B cell (primary cell): ENCODE measurements around the gene SPEM3. TPM values are rescaled to one million over a fixed set of nuclear protein-coding genes. Genes with fewer than 3 reads are reported as not detected.

Experiments used
- ATAC-seq: fragments of 200-7000 bp; cut with Tn5 transposase; one replicate; pipeline ENCODE4 v1.10.0; 2021; ENCODE audit warnings: low read depth, mild to moderate bottlenecking, moderate number of reproducible peaks, moderate library complexity
- CTCF ChIA-PET: fragments of 350-600 bp; sonication (Branson Sonifier 250); formaldehyde crosslinking; loops from one replicate; lab custom pipeline; 2021; ENCODE audit warnings: antibody characterized with exemption, inconsistent platforms; lab: Charles Lee
- POLR2A ChIA-PET: fragments of 350-600 bp; sonication (Branson Sonifier 250); formaldehyde crosslinking; loops from one replicate; lab custom pipeline; 2021; ENCODE audit warnings: antibody characterized with exemption; lab: Charles Lee
- DNase-seq: peaks from one replicate; pipeline ENCODE4 v3.0.0; 2013
- H2AFZ ChIP-seq: 2 replicates; pipeline ENCODE4 v1.6.1; 2012; ENCODE audit warnings: mild to moderate bottlenecking, low read depth, low read length; ENCODE audit not compliant: insufficient read depth, poor library complexity, severe bottlenecking
- H3K27ac ChIP-seq, 2 donors: 1 replicate in 1 of 2; 2 replicates in 1 of 2; pipeline ENCODE4 v1.5.1; 2012 to 2013; ENCODE audit warnings: low read length in 2 of 2, mild to moderate bottlenecking in 2 of 2, moderate library complexity in 1 of 2
- H3K27me3 ChIP-seq, 4 experiments: fragments of 200-600 bp in 1 of 4; sonication (generic) in 1 of 4; replicated peaks in 1 of 4; 1 replicate in 2 of 4; 2 replicates in 2 of 4; pipeline versions ENCODE4 v1.6.1 to v1.7.0; 2013 to 2016; ENCODE audit warnings: low read length in 3 of 4, mild to moderate bottlenecking in 2 of 4, mixed read lengths in 1 of 4, moderate library complexity in 1 of 4; ENCODE audit not compliant: insufficient read depth in 4 of 4, control insufficient read depth in 3 of 4; ENCODE audit errors: control extremely low read depth in 1 of 4
- H3K36me3 ChIP-seq, 2 experiments: replicated peaks in 1 of 2; 1 replicate in 1 of 2; 2 replicates in 1 of 2; pipeline versions ENCODE4 v1.6.1 to v1.7.1; 2013; ENCODE audit warnings: low read length in 1 of 2; ENCODE audit not compliant: insufficient read depth in 2 of 2, control insufficient read depth in 1 of 2; ENCODE audit errors: control extremely low read depth in 1 of 2, extremely low read depth in 1 of 2
- H3K4me1 ChIP-seq, 2 donors: fragments of 200-600 bp in 1 of 2; sonication (generic) in 1 of 2; 1 replicate in 1 of 2; 2 replicates in 1 of 2; pipeline versions ENCODE4 v1.5.1 to v1.6.1; 2013 to 2017; ENCODE audit warnings: low read length in 2 of 2; ENCODE audit not compliant: control insufficient read depth in 2 of 2, insufficient read depth in 2 of 2
- H3K4me2 ChIP-seq: replicated peaks from 2 replicates; pipeline ENCODE3; 2012; ENCODE audit warnings: mild to moderate bottlenecking, low read depth, low read length; ENCODE audit not compliant: poor library complexity, severe bottlenecking
- H3K4me3 ChIP-seq, 5 experiments: fragments of 200-600 bp in 1 of 5; sonication (generic) in 1 of 5; 1 replicate in 3 of 5; 2 replicates in 2 of 5; pipeline versions ENCODE4 v1.5.1 to v1.7.0; 2011 to 2016; ENCODE audit warnings: low read length in 4 of 5, mild to moderate bottlenecking in 4 of 5, low read depth in 2 of 5, control low read depth in 1 of 5, moderate library complexity in 1 of 5; ENCODE audit not compliant: insufficient read depth in 1 of 5; ENCODE audit errors: control extremely low read depth in 1 of 5, extremely low read depth in 1 of 5
- H3K79me2 ChIP-seq: fragments of 200-600 bp; sonication (generic); one replicate; pipeline ENCODE4 v1.6.0; 2016; ENCODE audit warnings: low read length; ENCODE audit not compliant: control insufficient read depth, insufficient read depth
- H3K9ac ChIP-seq: fragments of 200-600 bp; sonication (generic); 2 replicates; pipeline ENCODE4 v1.6.1; 2017; ENCODE audit warnings: mild to moderate bottlenecking, low read length, moderate library complexity
- H3K9me3 ChIP-seq, 3 donors: one replicate each; pipeline versions ENCODE4 v1.6.1 to v1.7.1; 2013; ENCODE audit warnings: low read length in 2 of 3; ENCODE audit not compliant: control insufficient read depth in 2 of 3, insufficient read depth in 1 of 3; ENCODE audit errors: control extremely low read depth in 1 of 3
- H4K20me1 ChIP-seq: 2 replicates; pipeline ENCODE4 v1.6.0; 2012; ENCODE audit warnings: mild to moderate bottlenecking, low read length; ENCODE audit not compliant: insufficient read depth, control insufficient read depth, poor library complexity, severe bottlenecking
- H3K27ac Mint-ChIP-seq: one replicate; pipeline ENCODE4 v1.8.0; 2021; ENCODE audit warnings: mixed read lengths
- H3K27me3 Mint-ChIP-seq: one replicate; pipeline ENCODE4 v1.8.0; 2021; ENCODE audit warnings: mixed read lengths
- H3K4me1 Mint-ChIP-seq: one replicate; pipeline ENCODE4 v1.8.0; 2021; ENCODE audit warnings: mixed read lengths
- H3K4me3 Mint-ChIP-seq: one replicate; pipeline ENCODE4 v1.8.0; 2021; ENCODE audit warnings: mixed read lengths
- H3K9me3 Mint-ChIP-seq: one replicate; pipeline ENCODE4 v1.8.0; 2022; ENCODE audit warnings: mixed read lengths; ENCODE audit not compliant: insufficient read depth
- CTCF ChIP-seq: fragments of 200-600 bp; IDR thresholded peaks from one replicate; pipeline ENCODE4 v1.8.0; 2022; ENCODE audit warnings: antibody characterized with exemption, mild to moderate bottlenecking
- EZH2 ChIP-seq: IDR thresholded peaks from 2 replicates; pipeline ENCODE4 v1.6.1; 2012; ENCODE audit warnings: borderline replicate concordance, low read depth, mild to moderate bottlenecking, moderate library complexity, low read length; ENCODE audit not compliant: insufficient read depth, poor library complexity, severe bottlenecking
- WGBS: methylation state at CpG from one replicate; pipeline ENCODE4 v1.1.5; 2013; ENCODE audit warnings: missing lambda C conversion rate; ENCODE audit not compliant: insufficient coverage; 5-methylcytosine and 5-hydroxymethylcytosine counted together
- intact Hi-C: fragments of 100-400 bp; cut with micrococcal nuclease; formaldehyde crosslinking; loops from one replicate; pipeline ENCODE4 v1.10.0; 2022
- polyA minus RNA-seq: library from RNA; depleted of rRNA, polyadenylated mRNA; stranded (reverse); fragments of >200 nt; gene quantifications from 2 replicates; pipeline ENCODE4 v1.2.3, GENCODE V29; 2012
- polyA plus RNA-seq: library from polyadenylated mRNA; depleted of rRNA; stranded (reverse); fragments of >200 nt; gene quantifications from 2 replicates; pipeline ENCODE4 v1.2.3, GENCODE V29; 2012
- total RNA-seq, 2 donors: library from RNA; stranded (reverse); fragments of 120-200 nt in 1 of 2; gene quantifications; 1 replicate in 1 of 2; 2 replicates in 1 of 2; pipeline versions ENCODE4 v1.2.3 to v1.2.4, GENCODE V29; 2013 to 2022

Gene SPEM3
- not detected in 2 replicates for total RNA-seq
- not detected for total RNA-seq (2013)
- not detected in 2 replicates for polyA plus RNA-seq
- polyA minus RNA-seq, result not detected in 2 replicates

GRCh38 chr17:7428557-7428956, at the start of gene SPEM3:
Gene SPEM3, plus strand, starts transcription at chr17:7428857. Its CDS starts 46 bp downstream, at chr17:7428903.
- WGBS, result 86% methylated on average over 4 of the region's 5 CpGs
- TF ChIP-seq CTCF, result no peak
- Histone ChIP-seq H4K20me1 (no peaks in the 10 kb centered on the region), H3K4me2 (no peak within 1 kb of the TSS), H3K4me1 (no peaks in the 10 kb centered on the region), H3K9ac (no peak within 1 kb of the TSS), H3K4me3 (no peak within 1 kb of the TSS), H3K27ac (no peak within 1 kb of the TSS), H3K79me2 (no peaks in the 10 kb centered on the region), H3K27me3 (peaks cover 0 to 3% (median 0%) of the 10 kb centered on the region in 4 experiments), H3K9me3 (no peaks in the 10 kb centered on the region), H2AFZ (no peak within 1 kb of the TSS), H3K36me3 (no peaks in the 10 kb centered on the region)
- Mint-ChIP-seq H3K9me3 (no peaks in the 10 kb centered on the region), H3K27ac (no peak within 1 kb of the TSS), H3K4me3 (no peak within 1 kb of the TSS), H3K4me1 (no peaks in the 10 kb centered on the region), H3K27me3 (peaks cover 4% of the 10 kb centered on the region)
- intact Hi-C loops, result no loop called here
- ATAC-seq, result no peak
- ChIA-PET CTCF (interaction anchor here (1.0 kb wide), 1 partner anchor 12 kb away, joined by 3 read pairs; no protein-coding TSS in a partner anchor), POLR2A (no interaction called here)
- no peak for DNase-seq

- Histone ChIP-seq H3K79me2 (no peaks in the 10 kb centered on the region), H3K4me1 (peaks cover 11 to 15% of the 10 kb centered on the region in 2 donors), H3K27me3 (peaks cover 0 to 43% (median 14%) of the 10 kb centered on the region in 4 experiments), H2AFZ (no peak overlapping the region), H3K4me3 (no peak overlapping the region), H3K36me3 (no peaks in the 10 kb centered on the region), H4K20me1 (no peaks in the 10 kb centered on the region), H3K4me2 (no peak overlapping the region), H3K9me3 (peaks cover 2 to 19% (median 2%) of the 10 kb centered on the region in 3 donors), H3K9ac (no peak overlapping the region), H3K27ac (no peak overlapping the region)
- H3K27me3 Mint-ChIP-seq, result peaks cover 41% of the 10 kb centered on the region
- H3K27ac Mint-ChIP-seq, result no peak overlapping the region
- peaks cover 8% of the 10 kb centered on the region for H3K4me1 Mint-ChIP-seq
- ChIA-PET CTCF (no interaction called here), POLR2A (no interaction called here)
- DNase-seq (no peak), ATAC-seq (no peak)
- no peak for TF ChIP-seq EZH2
- no peak for TF ChIP-seq CTCF
- H3K9me3 Mint-ChIP-seq, result no peaks in the 10 kb centered on the region
- intact Hi-C loops, result no loop called here
- no CpG with 5 or more reads among the region's 3 CpGs for WGBS
- H3K4me3 Mint-ChIP-seq, result no peak overlapping the region
Observed at GRCh38 chr17:7379134-7379533, 49.5 kb upstream of the SPEM3 start.
